SH-SY5Y (cell line): Measurements from ENCODE around the gene EEPD1.

Source experiments
- GATA2 ChIP-seq: IDR thresholded peaks from 2 replicates; pipeline ENCODE4 v1.6.1; 2011; ENCODE audit warnings: mild to moderate bottlenecking, low read depth, low read length
- GATA3 ChIP-seq: IDR thresholded peaks from 2 replicates; pipeline ENCODE4 v1.6.1; 2011; ENCODE audit warnings: low read depth, mild to moderate bottlenecking, low read length, moderate library complexity

- TF ChIP-seq GATA2 (no peak), GATA3 (no peak)
These were observed 48.2 kb downstream of the EEPD1 start for GRCh38 chr7:36201122-36201723.
